Panc1 (cell line): ENCODE data around the gene OXCT1. TPM values are rescaled to one million over a fixed set of nuclear protein-coding genes. Genes with fewer than 3 reads are reported as not detected.
A peak's percentile ranks its signal among the peaks of the same experiment; 100 is the strongest.

Source experiments
- ATAC-seq: fragments of 200-7000 bp; cut with Tn5 transposase; 2 replicates; pipeline ENCODE4 v1.9.1; 2020; ENCODE audit warnings: mild to moderate bottlenecking, moderate library complexity
- BruUV-seq: library from RNA; stranded (reverse); fragments of 400-500 nt; replicated peaks from 2 replicates; lab custom pipeline; 2021; lab: Mats Ljungman, UMichigan
- CTCF ChIA-PET: fragments of 300-600 bp; sonication (Branson Sonifier 250); formaldehyde crosslinking; loops from one replicate; lab custom pipeline; 2022; ENCODE audit warnings: antibody characterized with exemption; lab: Charles Lee
- POLR2A ChIA-PET: fragments of 300-600 bp; sonication (Branson Sonifier 250); formaldehyde crosslinking; loops from one replicate; lab custom pipeline; 2022; ENCODE audit warnings: antibody characterized with exemption; lab: Charles Lee
- DNase-seq: peaks from one replicate; pipeline ENCODE4 v3.0.0-alpha.2; 2010; ENCODE audit warnings: low read depth, low spot score
- H3K27ac ChIP-seq: 2 replicates; pipeline ENCODE4 v1.5.1; 2011; ENCODE audit warnings: mild to moderate bottlenecking, low read length, inconsistent platforms
- H3K27me3 ChIP-seq: fragments of 200-500 bp; sonication (Bioruptor generic); 2 replicates; pipeline ENCODE4 v1.6.0; 2014; ENCODE audit warnings: low read length, inconsistent platforms; ENCODE audit not compliant: control insufficient read depth, insufficient read depth
- H3K36me3 ChIP-seq: fragments of 200-500 bp; sonication (Bioruptor generic); 2 replicates; pipeline ENCODE4 v1.5.1; 2014; ENCODE audit warnings: inconsistent platforms, mild to moderate bottlenecking, low read length, moderate library complexity; ENCODE audit not compliant: control insufficient read depth, insufficient read depth
- H3K4me1 ChIP-seq: 2 replicates; pipeline ENCODE4 v1.5.1; 2011; ENCODE audit warnings: inconsistent platforms, mild to moderate bottlenecking, low read length, moderate library complexity; ENCODE audit not compliant: control insufficient read depth, insufficient read depth
- H3K4me3 ChIP-seq, 2 experiments: 2 replicates each; pipeline ENCODE4 v1.5.1; 2011 to 2012; ENCODE audit warnings: low read depth in 2 of 2, low read length in 2 of 2, mild to moderate bottlenecking in 2 of 2, inconsistent platforms in 1 of 2, moderate library complexity in 1 of 2
- H3K9me3 ChIP-seq: fragments of 200-500 bp; sonication (Bioruptor generic); 2 replicates; pipeline ENCODE4 v1.5.1; 2014; ENCODE audit warnings: low read depth, mild to moderate bottlenecking, inconsistent platforms, low read length, moderate library complexity; ENCODE audit not compliant: control insufficient read depth, insufficient read depth
- POLR2AphosphoS5 ChIP-seq: IDR thresholded peaks from 2 replicates; pipeline ENCODE4 v1.6.1; 2012; ENCODE audit warnings: mild to moderate bottlenecking, low read depth, low read length, moderate library complexity
- REST ChIP-seq, 2 experiments: IDR thresholded peaks; 2 replicates each; pipeline ENCODE4 v1.6.1; 2011 to 2012; ENCODE audit warnings: low read depth in 2 of 2, control low read depth in 1 of 2, low read length in 1 of 2, mild to moderate bottlenecking in 1 of 2, moderate library complexity in 1 of 2; ENCODE audit not compliant: insufficient read depth in 1 of 2
- SIN3A ChIP-seq: IDR thresholded peaks from 2 replicates; pipeline ENCODE4 v1.6.1; 2012; ENCODE audit warnings: low read depth, mild to moderate bottlenecking, low read length, moderate library complexity, borderline replicate concordance; ENCODE audit not compliant: insufficient read depth
- TCF7L2 ChIP-seq: IDR thresholded peaks from 2 replicates; pipeline ENCODE4 v1.6.1; 2011; ENCODE audit warnings: mild to moderate bottlenecking, low read depth, low read length, inconsistent platforms
- in situ Hi-C: cut with HindIII; loops from 2 replicates; pipeline ENCODE4 v1.10.0; 2016; ENCODE audit warnings: low sequenced_read_pairs, low pct_unique_long_range_greater_than_20kb
- intact Hi-C: fragments of 100-400 bp; cut with micrococcal nuclease; formaldehyde crosslinking; loops from one replicate; pipeline ENCODE4 v1.10.0; 2022; ENCODE audit not compliant: unreplicated experiment
- total RNA-seq: library from RNA; stranded (reverse); gene quantifications from one replicate; pipeline ENCODE4 v1.2.1, GENCODE V29; 2021; ENCODE audit not compliant: unreplicated experiment
- TF ChIP-seq, protein P1 (sequence below): fragments of 450-650 bp; IDR thresholded peaks from 2 replicates; pipeline ENCODE4 v1.5.1; 2017; ENCODE audit warnings: mild to moderate bottlenecking

OXCT1 gene
- total RNA-seq, 1 experiment from 2014 or later = 10.5 TPM

DNA sequence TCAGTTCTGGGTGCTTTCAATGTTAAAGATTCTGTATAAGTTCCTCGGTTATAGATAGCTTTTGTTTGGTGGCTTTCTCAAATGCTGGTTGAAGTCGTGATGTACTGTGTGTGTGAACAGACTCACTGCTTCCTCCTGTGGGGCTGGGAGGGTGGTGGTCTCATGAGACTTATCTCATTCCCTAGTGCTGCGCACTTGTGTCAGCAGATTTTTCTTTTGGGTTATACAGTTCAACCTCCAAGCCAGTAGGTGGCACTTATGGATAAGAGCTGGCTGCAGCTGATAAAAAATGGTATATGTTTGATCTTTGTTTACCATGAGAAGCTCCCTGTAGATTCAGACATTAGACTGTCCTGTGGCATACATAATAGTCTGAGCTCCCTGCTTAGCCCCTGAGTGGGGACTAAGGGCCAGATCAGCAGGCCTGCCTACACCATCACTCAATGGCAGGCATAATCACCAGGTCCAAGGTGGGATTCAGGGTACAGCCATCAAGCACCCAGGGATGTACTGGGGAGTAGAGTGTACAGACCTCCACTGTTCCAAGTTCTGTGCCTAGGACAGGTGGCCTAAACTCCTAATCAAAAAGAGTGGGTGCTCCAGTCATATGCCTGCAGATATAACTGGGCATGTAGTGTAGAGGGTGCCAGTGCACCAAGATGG lies 174.2 kb downstream of the OXCT1 start:
- H3K27me3 ChIP-seq = no peaks in the 10 kb centered on the region
- BruUV-seq = no TSS peak
- no peaks in the 10 kb centered on the region for H3K9me3 ChIP-seq
- no peaks in the 10 kb centered on the region for H3K36me3 ChIP-seq
- in situ Hi-C loops = no loop called here
- CTCF ChIA-PET = interaction anchor here (0.8 kb wide), 1 partner anchor 146 kb away, joined by 3 read pairs; no protein-coding TSS in a partner anchor
- ATAC-seq (no peak), DNase-seq (no peak)
- H3K27ac ChIP-seq = no peak overlapping the region
- H3K4me3 ChIP-seq = no peak overlapping the region
- no peak for TF ChIP-seq SIN3A
- TF ChIP-seq, protein P1, sequence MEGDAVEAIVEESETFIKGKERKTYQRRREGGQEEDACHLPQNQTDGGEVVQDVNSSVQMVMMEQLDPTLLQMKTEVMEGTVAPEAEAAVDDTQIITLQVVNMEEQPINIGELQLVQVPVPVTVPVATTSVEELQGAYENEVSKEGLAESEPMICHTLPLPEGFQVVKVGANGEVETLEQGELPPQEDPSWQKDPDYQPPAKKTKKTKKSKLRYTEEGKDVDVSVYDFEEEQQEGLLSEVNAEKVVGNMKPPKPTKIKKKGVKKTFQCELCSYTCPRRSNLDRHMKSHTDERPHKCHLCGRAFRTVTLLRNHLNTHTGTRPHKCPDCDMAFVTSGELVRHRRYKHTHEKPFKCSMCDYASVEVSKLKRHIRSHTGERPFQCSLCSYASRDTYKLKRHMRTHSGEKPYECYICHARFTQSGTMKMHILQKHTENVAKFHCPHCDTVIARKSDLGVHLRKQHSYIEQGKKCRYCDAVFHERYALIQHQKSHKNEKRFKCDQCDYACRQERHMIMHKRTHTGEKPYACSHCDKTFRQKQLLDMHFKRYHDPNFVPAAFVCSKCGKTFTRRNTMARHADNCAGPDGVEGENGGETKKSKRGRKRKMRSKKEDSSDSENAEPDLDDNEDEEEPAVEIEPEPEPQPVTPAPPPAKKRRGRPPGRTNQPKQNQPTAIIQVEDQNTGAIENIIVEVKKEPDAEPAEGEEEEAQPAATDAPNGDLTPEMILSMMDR = peak; percentile 40
- H3K4me1 ChIP-seq = no peaks in the 10 kb centered on the region
- POLR2A ChIA-PET = no interaction called here
- intact Hi-C loops = no loop called here

DNA sequence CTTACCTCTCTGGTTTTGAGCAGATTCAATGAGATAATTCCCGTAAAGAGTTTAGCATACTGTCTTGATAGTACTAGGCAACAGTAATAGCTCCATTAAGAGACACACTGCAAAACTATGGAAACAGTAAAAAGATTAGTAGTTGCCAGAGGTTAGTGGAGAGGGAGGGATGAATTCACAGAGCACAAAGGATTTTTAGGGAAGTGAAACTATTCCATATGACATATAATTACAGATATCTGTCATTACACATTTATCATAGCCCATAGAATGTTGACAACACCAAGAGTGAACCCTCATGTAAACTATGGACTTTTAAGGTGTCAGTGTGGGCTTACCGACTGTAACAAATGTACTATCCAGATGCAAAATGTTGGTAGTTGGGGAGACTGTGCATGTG lies 183.5 kb downstream of the OXCT1 start:
- Histone ChIP-seq H3K27me3 (no peaks in the 10 kb centered on the region), H3K4me1 (no peaks in the 10 kb centered on the region), H3K27ac (no peak overlapping the region), H3K4me3 (no peak overlapping the region), H3K36me3 (no peaks in the 10 kb centered on the region), H3K9me3 (no peaks in the 10 kb centered on the region)
- ChIA-PET POLR2A (no interaction called here), CTCF (no interaction called here)
- no peak for DNase-seq
- no peak for TF ChIP-seq SIN3A
- no peak for TF ChIP-seq REST (IDR thresholded peaks at IDR 0.05; ENCODE audit: insufficient read depth in 1 of 2, low read depth in 2 of 2, low read length in 1 of 2)
- no peak for TF ChIP-seq POLR2AphosphoS5
- TF ChIP-seq, protein P1 = no peak
- TF ChIP-seq TCF7L2 = no peak
- no peak for ATAC-seq
- no TSS peak for BruUV-seq
- intact Hi-C loops = no loop called here
- in situ Hi-C loops = no loop called here
